HG02610 (cell line): ENCODE data around the gene ZNF584.
"Not testable (repeated sequence)": the region's sequence is repeated elsewhere in the genome, so short reads cannot be mapped to it uniquely, and the experiment has no call there.

Experiments
- ATAC-seq: cut with Tn5 transposase; IDR thresholded peaks from one replicate; pipeline ENCODE4 v1.9.1; 2021; ENCODE audit warnings: mild to moderate bottlenecking, moderate library complexity; ENCODE audit not compliant: unreplicated experiment

The ZNF584 gene

DNA sequence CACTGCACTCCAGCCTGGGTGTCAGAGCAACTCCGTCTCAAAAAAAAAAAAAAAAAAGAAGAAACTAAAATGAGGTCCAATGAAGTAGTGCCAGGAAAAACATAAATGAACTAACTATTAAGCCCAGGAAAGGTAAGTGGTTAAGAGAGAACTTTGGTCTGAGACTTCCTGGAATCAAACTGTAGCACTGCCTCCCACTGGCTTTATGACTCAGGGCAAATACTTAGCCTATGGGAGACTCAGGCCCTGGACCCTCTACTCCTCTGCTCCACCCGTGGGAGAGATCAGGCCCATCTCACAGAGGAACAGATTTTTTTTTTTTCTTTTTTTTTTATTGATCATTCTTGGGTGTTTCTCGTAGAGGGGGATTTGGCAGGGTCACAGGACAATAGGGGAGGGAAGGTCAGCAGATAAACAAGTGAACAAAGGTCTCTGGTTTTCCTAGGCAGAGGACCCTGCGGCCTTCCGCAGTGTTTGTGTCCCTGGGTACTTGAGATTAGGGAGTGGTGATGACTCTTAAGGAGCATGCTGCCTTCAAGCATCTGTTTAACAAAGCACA, 4.5 kb upstream of the ZNF584 start:
- not testable (repeated sequence) for ATAC-seq

DNA sequence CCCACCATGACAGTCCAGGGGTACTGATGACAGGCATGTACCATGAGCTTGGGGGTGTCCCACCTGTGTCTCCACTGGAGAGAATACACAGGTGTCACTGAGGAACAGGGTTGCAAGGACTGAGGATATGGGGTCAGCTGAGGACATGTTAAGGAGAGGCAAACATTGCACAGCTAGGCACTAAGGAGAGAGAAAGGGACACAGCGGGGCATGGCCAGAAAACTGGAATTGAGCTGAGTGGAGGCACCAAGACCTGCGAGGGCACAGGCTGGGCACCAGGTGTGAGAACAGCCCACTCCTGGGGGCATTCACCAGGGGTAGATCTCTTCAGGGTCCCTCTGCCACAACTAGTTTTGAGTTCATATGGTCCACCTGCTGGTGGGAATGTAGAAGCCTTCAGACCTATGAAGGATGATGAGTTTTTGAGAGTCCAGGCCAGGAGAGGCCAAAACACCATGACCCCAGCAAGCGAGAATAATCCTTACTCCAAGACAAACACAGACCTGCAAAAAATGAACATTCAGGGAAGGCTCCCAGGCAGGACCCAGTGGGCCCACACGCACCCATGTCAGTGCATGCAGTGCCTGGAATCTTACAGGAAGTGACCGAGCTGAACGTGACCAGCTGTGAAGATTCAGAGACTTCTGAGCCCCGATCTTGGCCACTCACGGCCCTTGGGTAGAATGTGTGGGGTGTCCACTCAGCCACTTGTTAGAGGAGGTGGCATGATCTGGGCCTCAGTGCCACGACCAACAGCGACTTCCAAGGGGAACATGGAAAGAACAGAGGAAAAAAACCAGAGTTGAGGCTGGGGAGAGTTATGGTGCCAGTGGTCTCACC, 1.4 kb upstream of the ZNF584 start:
- ATAC-seq = no peak

DNA sequence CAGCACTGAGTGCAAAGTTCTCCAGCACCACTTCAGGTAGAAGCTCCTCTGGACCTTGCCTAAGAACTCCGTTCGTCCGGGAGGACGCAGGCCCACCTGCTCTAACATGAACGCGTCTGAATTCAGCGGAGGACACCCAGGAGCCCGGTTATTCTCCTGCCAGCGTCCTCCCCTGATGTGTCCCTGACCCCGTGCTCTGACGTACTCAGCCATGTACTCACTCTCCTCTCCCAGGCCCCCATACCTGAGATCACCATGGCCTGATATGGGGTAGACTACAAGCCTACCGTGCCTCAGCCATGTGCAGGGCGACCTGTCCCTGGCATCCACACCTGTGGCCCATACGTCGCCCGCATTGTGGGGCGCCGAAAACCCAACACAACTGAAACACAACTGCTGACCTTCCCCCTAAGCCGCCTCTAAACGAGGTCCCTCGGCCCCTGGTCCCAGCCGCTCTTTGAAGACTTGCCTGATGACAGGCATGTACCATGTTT, 744 bp upstream of the ZNF584 start:
- no peak for ATAC-seq

DNA sequence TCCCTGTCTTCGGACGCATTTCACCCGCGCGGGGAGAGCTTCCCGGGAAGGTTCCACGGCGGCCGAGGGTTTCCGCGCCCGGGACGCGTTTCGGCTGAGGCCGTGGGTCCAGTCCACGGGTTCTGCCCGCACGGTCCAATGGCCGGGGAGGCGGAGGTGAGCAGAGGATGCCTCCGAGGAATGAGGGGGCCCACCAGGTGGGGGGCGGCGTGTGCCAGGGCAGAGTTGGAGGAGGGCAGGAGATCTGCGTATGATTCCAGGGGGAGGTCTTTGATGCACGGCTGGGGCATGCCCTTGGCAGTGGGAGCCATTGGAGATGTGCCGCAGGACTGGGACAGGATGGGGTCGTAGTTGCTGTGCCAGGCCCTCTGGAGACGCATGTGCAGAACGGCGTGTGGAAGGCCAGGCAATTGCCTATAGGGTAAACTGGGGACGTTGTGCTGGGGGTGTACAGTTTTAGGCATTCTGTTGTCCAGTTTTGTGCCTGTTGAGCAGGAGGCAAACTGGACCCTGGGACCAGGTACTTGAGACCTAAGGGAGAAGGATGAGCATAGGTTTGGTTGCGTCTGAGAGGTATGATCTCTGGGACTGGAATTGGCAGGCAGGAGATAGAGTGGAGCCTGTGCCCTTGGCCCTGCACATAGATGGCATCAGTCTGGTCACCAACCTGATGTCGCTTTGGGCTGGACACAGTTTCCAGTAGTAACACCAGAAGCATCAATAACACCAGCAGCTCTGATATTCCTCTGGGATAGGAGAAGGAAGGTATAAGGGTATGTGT, 751 bp downstream of the ZNF584 start:
- no peak for ATAC-seq

DNA sequence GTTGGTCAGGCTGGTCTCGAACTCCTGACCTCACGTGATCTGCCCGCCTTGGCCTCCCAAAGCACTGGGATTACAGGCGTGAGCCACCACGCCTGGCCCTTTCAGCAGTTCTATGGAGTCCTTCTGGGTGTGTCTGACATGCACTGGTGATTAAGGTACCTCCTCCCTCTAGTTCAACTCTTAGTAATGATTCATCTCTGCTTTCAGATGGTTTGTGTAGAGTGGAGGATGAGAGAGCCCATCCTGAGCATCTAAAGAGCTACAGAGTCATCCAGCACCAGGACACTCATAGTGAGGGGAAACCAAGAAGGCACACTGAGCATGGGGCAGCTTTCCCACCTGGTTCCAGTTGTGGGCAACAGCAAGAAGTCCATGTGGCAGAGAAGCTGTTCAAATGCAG, 8.2 kb downstream of the ZNF584 start:
- no peak for ATAC-seq

DNA sequence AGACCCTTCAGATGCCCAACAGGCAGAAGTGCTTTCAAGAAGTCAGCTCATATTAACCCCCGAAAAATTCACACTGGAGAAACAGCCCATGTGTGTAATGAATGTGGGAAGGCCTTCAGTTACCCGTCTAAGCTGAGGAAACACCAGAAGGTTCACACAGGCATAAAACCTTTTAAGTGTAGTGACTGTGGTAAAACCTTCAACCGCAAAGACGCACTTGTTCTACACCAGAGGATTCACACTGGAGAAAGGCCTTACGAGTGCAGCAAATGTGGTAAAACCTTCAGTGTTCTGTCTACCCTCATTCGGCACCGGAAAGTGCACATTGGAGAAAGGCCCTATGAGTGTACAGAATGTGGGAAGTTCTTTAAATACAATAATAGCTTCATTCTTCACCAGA, 8.6 kb downstream of the ZNF584 start:
- no peak for ATAC-seq

DNA sequence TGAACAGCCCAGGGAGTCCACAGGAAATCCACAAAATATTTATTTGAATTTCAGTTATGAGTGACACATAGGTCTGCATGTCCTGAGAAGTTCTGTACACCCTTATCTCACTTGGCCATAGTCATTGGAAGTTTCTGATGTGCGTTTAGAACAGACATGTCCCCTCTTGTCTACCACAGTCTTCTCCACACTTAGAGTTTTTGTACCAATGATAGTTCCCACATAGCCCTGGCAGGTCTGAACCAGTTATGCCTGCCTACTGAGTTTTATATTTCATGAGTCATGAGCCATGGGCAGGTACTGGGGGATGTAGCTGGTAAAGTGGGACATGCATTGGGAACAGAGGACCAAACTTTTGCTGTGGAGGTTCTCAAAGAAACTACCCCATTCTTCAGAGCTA, 20.2 kb downstream of the ZNF584 start:
- ATAC-seq = no peak

DNA sequence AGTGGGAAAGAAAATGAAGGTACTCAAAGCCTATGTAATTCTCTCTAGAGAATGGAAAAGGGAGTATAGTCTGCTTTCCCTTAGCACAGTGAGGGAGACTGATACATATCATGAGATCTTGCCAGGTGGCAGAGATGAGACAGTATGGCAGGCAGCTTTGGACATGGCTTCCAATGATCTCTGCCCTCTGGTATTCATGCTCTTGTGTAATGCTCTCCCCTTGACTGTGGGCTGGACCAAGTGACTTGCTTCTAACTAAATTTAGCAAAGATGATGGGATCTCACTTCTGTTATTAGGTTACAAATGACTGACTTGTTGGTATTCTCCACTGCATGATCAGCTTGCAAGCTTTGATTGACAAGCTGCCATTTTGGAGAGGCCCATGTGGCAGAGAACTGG, 21.3 kb downstream of the ZNF584 start:
- no peak for ATAC-seq

DNA sequence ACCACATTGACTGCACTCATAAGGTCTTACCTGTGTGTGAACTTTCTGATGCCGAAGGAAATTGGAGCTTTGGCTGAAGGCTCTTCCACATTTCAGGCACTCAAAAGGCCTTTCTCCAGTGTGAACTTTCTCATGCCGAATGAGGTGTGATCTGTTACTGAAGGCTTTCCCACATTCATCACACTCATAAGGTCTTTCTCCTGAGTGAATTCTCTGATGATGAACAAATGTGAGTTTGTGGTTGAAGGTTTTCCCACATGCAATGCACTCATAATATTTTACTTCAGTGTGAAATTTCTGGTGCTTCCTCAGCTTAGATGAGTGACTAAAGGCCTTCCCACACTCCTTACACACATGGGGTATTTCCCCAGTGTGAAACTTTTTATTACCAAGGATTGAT, 25.8 kb downstream of the ZNF584 start:
- ATAC-seq = no peak

DNA sequence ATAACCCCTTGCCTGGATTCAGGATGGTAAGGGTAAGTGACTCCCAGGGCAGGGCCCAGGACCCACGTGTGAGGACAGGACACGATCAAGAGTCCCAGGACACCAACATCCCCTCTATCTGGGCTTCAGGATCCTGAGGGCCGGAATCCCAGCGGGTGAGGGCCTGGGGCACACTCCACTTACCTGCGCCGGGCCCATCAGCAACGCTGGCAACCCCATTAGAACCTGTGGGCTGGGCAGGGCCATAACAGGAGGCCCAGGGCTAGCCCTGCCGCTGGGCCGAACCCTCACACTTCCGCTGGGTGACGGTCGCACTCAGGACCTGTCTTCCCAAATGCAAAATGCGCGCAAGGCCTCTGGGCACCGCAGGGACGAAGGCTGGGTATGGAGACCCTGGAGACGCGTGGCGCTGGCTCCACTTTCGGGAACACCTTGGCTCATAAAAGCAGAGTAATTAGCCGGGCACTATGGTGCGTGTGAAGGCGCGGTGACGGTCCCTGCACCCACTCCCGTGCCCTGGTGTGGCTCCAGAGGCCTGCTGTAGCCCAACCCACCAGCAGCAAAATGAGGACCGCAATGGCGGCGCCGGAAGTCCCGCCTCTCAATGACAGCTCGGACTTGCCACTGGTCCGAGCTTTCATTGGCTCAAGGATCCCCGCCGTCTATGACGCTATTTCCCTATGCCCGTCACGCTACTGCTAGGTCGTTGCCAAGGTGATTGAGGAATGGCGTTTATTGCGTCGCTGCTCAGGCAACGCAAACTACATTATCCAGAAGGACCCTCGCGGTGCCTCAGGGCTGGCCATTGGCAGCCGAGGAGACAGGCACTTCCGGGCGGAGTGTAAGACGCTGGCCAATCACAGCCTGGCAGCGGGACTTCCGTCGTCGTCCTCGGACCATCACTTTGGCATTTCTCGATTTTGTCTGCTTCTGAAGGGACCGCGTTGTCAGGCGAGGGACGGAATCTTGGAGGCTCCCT, 31.4 kb downstream of the ZNF584 start, which contains the start of gene ZNF132:
TSS of gene ZNF132 (minus strand) at position 578 of the 979 bp plus-strand sequence. CDS start at position 246, 332 bp downstream.
- ATAC-seq = peak; percentile 93

DNA sequence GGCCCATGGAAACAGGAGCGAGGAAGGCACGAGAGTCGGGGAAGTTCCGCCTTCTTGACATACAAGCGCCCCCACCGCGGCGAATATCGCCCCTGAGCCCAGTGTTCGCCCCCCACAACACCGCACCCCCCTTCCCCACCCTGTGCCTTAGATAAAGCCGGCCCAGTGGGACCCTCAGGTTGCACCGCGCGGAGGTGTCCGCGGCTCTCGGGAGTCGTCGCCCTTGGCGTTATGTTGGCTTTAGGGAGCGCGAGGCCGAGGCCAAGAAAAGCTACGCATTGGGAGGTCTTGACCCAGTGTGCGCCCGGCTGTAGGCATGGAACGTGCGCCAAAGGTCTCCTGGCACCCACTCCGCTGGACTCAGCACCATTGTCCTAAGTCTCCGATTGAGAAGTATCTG, 32.1 kb downstream of the ZNF584 start:
- no peak for ATAC-seq

DNA sequence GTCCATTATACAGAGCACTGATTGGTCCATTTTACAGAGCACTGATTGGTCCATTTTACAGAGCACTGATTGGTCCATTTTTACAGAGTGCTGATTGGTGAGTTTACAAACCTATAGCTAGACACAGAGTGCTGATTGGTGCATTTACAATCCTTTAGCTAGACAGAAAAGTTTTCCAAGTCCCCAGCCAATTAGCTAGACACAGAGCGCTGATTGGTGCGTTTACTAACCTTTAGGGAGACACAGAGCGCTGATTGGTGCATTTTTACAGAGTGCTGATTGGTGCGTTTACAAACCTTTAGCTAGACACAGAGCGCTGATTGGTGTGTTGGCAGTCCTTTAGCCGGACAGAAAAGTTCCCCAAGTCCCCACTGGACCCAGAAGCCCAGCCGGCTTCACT, 34.5 kb downstream of the ZNF584 start:
- ATAC-seq = not testable (repeated sequence)

DNA sequence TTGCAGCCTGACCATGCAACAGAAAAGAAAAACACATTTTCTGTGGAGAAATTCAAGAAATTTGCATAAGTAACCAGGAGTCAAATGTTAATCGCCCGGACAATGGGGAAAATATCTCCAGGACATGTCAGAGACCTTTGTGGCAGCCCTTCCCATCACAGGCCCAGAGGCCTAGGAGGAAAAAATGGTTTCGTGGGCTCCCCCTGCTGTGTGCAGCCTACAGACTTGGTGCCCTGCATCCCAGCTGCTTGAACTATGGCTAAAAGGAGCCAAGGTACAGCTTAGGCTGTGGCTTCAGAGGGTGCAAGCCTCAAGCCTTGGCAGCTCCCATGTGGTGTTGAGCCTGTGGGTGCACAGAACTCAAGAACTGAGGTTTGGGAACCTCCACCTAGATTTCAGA, 40.4 kb downstream of the ZNF584 start:
- ATAC-seq = not testable (repeated sequence)

DNA sequence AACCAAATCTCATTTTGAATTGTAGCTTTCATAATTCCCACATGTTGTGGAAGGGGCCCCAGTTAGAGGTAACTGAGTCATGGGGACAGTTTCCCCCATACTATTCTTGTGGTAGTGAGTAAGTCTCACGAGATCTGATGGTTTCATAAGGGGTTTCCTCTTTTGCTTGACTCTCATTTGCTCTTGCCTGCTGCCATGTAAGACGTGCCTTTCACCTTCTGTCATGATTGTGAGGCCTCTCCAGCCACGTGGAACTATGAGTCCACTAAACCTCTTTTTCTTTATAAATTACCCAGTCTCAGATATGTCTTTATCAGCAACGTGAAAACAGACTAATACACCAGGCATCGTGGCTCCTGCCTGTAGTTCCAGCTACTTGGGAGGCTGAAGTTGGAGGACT, 41.5 kb downstream of the ZNF584 start:
- not testable (repeated sequence) for ATAC-seq

DNA sequence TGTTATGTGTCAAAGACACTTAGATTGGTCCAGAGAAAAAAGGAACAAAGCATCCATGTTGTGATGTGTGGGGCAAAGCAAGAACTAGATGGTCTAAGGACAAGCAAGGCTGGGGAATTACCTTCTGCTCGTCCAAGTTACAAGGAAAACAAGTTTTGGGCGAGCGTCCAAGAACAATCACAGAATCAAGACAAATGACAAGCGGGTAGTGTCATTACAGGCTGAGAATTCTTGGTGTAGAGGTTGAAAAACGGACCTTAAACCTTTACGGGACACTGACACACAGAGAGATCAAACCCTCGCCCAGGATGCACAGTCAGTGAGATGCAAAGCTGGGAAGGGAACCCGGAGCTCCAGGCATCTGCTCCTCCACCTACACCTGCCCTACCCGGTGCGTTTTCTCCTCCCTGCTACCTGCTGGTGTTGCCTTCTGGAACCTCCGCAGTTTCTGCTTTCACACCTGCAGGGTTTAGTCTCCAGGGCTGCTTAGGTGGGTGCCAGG, 42.5 kb downstream of the ZNF584 start:
- no peak for ATAC-seq

DNA sequence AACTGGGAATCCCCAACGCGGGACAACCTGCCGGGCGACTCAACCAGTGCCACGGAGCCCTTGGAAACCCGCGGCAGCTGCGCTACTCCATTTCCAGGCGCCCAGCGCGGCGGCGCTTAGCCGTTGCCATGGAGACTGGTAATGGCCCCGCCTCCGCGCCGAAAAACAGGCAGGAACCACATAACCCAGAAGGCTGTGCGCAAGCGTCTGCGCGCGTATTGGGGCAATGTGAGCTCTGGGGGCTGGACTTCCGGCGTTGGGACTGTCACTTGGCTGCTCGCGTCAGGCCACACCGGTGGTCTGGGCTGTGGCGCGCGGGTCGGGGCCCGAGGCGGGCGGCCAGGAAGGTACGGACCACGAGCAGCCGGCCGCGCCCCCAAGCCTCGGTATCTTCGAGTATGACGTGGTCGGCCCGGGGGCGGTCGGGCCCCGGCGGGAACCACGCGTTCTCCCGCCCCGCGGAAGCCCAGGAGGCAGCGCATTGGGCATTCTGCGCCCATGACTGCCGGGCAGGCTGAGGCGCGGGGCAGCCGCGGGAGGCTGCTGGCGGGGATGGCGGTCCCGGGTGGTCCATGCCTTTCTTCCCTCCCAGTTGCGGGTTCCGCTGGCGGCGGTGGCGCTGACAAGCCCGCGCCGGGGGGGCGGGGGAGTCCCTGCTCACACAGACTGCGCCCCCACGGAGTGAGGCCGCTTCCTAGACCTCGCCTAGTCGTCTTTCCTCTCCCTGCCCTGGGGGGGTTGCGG, 43.1 kb downstream of the ZNF584 start, which contains the start of gene ZNF324B:
TSS of gene ZNF324B (plus strand) at position 265 of the 744 bp plus-strand sequence. CDS start 2,080 bp downstream, outside the sequence.
- peak; percentile 94 for ATAC-seq

DNA sequence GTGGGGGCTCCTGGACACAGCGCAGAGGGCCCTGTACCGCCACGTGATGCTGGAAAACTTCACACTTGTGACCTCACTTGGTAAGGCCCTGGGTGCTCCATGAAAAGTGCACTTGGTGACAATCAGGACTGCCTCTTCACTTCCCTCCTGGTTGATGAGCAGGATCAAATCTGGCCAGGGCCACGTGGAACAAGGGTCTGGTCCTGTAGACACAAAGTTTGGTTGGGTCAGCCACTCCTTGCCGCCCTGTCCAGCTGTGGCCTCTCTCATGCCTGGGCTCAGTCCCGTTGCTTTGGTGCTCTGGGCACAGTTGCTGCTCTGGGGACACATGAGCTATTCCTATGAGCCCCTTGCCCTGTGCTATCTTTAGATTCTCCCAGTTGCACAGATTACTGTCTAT, 45.3 kb downstream of the ZNF584 start:
- ATAC-seq = no peak

DNA sequence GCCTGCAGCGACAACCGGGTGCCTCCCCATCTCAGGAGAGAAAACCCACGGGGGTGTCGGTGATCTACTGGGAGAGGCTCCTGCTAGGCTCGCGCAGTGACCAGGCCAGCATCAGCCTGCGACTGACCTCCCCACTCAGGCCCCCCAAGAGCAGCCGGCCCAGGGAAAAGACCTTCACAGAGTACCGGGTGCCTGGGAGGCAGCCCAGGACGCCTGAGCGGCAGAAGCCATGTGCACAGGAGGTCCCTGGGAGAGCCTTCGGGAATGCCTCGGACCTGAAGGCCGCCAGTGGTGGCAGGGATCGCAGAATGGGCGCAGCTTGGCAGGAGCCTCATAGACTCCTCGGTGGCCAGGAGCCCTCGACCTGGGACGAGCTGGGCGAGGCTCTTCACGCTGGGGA, 46.9 kb downstream of the ZNF584 start:
- no peak for ATAC-seq

DNA sequence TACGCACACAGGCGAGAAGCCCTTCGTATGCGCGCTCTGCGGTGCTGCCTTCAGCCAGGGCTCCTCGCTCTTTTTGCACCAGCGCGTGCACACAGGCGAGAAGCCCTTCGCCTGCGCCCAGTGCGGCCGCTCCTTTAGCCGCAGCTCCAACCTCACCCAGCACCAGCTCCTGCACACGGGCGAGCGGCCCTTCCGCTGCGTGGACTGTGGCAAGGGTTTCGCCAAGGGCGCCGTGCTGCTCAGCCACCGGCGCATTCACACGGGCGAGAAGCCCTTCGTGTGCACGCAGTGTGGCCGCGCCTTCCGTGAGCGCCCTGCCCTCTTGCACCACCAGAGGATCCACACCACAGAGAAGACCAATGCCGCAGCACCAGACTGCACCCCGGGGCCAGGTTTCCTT, 47.7 kb downstream of the ZNF584 start:
- no peak for ATAC-seq
